Omental fat pad (tissue), 4 donors: ENCODE measurements around the gene SH3RF3. TPM values are rescaled to one million over a fixed set of nuclear protein-coding genes. Genes with fewer than 3 reads are reported as not detected.
"Not testable (repeated sequence)": the region's sequence is repeated elsewhere in the genome, so short reads cannot be mapped to it uniquely, and the experiment has no call there.

Experiments used
- ATAC-seq: fragments of 150-250 bp; one replicate; pipeline ENCODE4 v1.9.1; 2016; ENCODE audit warnings: mild to moderate bottlenecking, moderate library complexity; ENCODE audit not compliant: low FRiP score
- DNase-seq: peaks from one replicate; pipeline ENCODE4 v3.0.0-alpha.2; 2019; ENCODE audit warnings: low spot score
- total RNA-seq, 4 donors: library from RNA; depleted of rRNA; stranded (reverse); fragments of >200 nt; gene quantifications; one replicate each; pipeline ENCODE4 v1.1.0, GENCODE V29; 2016
- TF ChIP-seq, protein P1 (sequence below), 3 donors: fragments of 450-650 bp; IDR thresholded peaks; one replicate each; pipeline ENCODE4 v1.5.1; 2016 to 2017; ENCODE audit warnings: antibody characterized with exemption in 3 of 3, mild to moderate bottlenecking in 3 of 3, moderate library complexity in 2 of 3

Gene SH3RF3
- total RNA-seq, 4 donors from 2014 or later = 6.5 to 16.6 (median 8.6) TPM

DNA sequence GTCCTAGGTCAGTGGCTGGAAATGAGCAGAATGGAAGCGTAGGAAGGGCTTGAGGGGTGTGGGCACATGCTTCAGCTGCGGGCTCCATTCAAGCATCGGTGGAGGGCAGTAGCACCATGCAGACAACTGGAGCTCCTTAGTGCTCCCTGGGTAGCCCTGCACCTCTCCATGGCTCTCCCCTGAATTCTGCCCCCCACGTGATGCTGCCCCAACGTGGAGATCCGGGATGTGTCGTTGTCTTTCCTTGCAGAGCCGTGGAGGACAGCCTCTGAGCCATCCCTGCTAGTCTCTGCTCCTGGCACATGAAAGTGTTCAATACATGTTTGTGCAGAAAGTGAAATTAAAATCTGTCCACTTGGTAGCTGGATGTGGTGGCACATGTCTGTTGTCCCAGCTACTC is 94.5 kb downstream of the SH3RF3 start:
- ATAC-seq = no peak
- no peak for DNase-seq
- TF ChIP-seq, protein P1, sequence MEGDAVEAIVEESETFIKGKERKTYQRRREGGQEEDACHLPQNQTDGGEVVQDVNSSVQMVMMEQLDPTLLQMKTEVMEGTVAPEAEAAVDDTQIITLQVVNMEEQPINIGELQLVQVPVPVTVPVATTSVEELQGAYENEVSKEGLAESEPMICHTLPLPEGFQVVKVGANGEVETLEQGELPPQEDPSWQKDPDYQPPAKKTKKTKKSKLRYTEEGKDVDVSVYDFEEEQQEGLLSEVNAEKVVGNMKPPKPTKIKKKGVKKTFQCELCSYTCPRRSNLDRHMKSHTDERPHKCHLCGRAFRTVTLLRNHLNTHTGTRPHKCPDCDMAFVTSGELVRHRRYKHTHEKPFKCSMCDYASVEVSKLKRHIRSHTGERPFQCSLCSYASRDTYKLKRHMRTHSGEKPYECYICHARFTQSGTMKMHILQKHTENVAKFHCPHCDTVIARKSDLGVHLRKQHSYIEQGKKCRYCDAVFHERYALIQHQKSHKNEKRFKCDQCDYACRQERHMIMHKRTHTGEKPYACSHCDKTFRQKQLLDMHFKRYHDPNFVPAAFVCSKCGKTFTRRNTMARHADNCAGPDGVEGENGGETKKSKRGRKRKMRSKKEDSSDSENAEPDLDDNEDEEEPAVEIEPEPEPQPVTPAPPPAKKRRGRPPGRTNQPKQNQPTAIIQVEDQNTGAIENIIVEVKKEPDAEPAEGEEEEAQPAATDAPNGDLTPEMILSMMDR (IDR thresholded peaks at IDR 0.05) = no peak

DNA sequence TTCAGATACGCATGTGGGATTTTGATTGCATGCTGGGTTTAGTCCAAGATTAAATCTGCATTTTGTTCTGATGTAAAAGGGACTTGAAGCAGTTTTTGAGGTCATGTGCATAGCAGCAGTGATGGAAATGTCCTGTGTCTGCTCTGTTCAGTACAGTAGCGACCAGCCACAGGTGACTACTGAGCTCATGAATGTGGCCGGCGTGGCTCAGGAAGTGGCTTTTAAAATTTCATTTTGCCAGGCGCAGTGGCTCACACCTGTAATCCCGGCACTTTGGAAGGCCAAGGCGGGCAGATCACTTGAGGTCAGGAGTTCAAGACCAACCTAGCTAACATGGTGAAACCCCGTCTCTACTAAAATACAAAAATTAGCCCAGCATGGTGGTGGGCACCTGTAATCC is 95.3 kb downstream of the SH3RF3 start:
- ATAC-seq = not testable (repeated sequence)

DNA sequence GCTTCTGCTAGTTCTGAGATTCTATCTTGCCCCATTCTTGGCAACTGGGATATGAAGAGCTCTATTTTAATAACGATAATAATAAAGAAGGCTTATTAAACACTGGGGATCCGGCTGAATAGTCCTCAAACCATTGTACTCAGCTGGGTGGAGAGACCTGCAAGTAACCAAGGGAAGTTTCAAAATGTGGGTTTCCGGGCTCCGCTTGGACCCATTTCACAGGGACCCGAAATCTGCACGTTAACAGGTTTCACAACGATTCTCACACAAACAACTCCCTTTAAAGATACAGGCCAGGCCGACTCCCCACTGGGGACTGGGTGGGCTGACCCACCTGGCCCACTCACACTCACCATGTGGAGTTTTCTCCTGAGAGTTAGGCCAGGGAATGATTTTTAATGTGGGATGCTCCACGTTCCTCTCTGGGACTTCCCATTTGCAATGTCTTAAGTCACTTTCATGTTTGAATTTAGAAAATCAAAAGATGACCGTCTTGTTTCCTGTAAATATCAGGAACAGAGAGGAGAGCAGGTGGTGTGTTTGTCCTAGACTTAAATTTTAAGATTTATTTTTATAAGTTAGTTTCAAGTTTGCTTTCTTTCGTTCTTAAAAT is 96.3 kb downstream of the SH3RF3 start:
- DNase-seq (no peak), ATAC-seq (no peak)
- TF ChIP-seq, protein P1 (IDR thresholded peaks at IDR 0.05) = no peak

More for the DNA sequence above, 95.3 kb downstream of the SH3RF3 start:
- DNase-seq = not testable (repeated sequence)

DNA sequence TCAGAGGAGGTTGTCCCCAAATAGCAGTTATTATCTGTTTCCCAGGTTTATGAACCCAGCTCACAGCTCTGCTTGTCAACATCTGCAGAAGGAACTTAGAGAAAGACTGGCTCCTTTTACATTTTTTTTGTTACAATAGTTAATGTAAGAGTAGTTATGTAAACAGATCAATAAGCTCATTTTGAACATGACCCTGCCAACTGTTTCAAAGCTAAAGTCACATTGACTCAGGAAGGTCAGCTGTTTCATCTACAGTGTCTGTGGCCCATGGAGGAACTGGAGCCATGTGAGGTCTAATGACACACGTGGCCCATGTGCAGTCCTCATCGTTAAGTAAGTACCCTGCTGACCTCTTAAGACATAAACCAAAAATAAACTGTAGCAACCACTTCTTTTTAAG is 97.1 kb downstream of the SH3RF3 start:
- ATAC-seq = no peak
- DNase-seq = no peak
- TF ChIP-seq, protein P1 (IDR thresholded peaks at IDR 0.05) = no peak

DNA sequence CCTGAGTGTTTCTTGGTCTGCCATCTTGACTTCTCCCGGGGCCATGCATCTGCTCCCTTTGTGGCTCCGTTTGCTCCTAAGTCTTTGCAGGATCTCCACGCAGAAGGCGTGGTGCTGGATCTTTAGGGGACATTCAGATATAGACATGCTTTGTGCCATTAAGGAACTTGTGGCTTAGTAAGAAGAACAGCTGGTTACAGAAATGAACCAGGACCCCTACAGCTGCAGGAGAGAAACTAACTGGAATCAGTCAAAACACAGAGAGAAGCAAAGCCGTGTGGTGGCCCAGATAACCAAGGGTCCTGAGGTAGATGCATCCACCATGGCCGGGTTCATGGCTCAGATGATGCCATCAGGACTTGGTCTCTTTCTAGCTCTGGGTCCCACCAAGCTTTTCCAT is 97.6 kb downstream of the SH3RF3 start:
- TF ChIP-seq, protein P1 (IDR thresholded peaks at IDR 0.05) = no peak
- DNase-seq (no peak), ATAC-seq (no peak)

DNA sequence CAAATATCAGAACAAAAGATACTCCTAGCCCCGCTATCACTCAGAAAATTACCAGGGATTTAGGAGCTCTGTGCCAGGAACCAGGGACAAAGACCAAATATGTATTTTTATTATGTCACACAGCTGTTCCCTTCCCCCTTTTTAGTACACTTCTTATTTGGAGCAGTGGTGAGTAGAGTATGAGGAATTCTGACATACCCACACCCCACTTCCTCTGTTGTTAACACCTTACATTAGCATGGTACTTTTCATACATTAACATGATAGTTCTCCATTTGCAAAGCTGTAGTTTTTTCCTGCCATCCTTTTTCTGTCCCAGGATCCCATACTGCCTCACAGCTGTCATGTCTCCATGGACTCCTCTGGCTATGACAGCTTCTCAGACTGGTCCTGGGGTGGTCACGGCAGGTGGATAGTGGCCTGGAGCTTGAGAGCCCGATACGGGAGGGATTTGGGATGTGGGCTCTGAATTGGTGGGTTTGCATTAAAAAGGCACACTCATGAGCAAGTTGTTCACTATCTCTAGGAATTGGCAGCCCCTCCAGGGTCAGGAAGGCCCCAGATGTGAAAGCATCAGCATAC is 100.2 kb downstream of the SH3RF3 start:
- DNase-seq (no peak), ATAC-seq (no peak)

DNA sequence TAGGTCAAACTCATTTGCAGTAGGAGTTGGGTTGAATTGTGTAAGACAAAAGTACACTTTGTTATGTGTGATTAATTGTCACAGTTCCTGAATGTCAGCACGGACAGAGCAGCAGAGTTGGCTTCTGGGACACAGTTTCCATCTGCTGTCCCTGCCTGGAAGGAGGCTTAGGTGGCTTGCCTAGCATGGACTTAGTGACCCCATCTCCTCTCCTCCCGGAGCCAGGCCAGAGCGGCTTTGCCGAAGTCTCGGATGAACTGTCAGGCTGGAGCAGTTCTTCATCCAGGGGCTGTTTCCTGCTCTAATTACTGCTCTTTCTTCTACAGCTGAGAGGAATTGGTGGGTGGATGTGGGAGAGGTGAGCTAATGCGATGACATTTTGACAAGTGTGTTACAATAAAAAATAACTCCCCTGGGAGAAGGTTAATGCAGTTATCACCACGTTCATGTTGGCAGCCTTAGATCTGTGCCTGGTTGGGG is 102.0 kb downstream of the SH3RF3 start:
- TF ChIP-seq, protein P1 (IDR thresholded peaks at IDR 0.05) = no peak
- ATAC-seq = peak; percentile 37
- no peak for DNase-seq

More for the DNA sequence above, 100.2 kb downstream of the SH3RF3 start:
- TF ChIP-seq, protein P1 (IDR thresholded peaks at IDR 0.05) = no peak
